Measurements from ENCODE around the gene TMEM17. TPM values are rescaled to one million over a fixed set of nuclear protein-coding genes. Genes with fewer than 3 reads are reported as not detected.
A peak's percentile ranks its signal among the peaks of the same experiment; 100 is the strongest.
"Not testable (repeated sequence)": the region's sequence is repeated elsewhere in the genome, so short reads cannot be mapped to it uniquely, and the experiment has no call there.

The TMEM17 gene
- total RNA-seq, 1 experiment from 2014 or later: 0.40 TPM

GRCh38 chr2:62527478-62528210, 21.6 kb upstream of the TMEM17 start:
- Histone ChIP-seq H3K4me3 (no peak overlapping the region), H3K27me3 (no peaks in the 10 kb centered on the region), H3K27ac (no peak overlapping the region), H3K36me3 (no peaks in the 10 kb centered on the region), H3K4me1 (0 out of 2 replicates have a peak, but pooled peaks cover 2% of the 10 kb centered on the region), H3K9me3 (replicated peaks) (no peaks in the 10 kb centered on the region)
- DNase-seq: no peak

- H3K27ac ChIP-seq: no peak overlapping the region
- no peaks in the 10 kb centered on the region for H3K9me3 ChIP-seq (replicated peaks)
- DNase-seq: peak in 1 of 2 experiments; percentile 33
- H3K36me3 ChIP-seq: no peaks in the 10 kb centered on the region
- H3K4me1 ChIP-seq: 0 out of 2 replicates have a peak, but pooled peaks cover 2% of the 10 kb centered on the region
- H3K27me3 ChIP-seq: no peaks in the 10 kb centered on the region
- H3K4me3 ChIP-seq: no peak overlapping the region
Measured at GRCh38 chr2:62526531-62527381, 20.8 kb upstream of the TMEM17 start.

- no peaks in the 10 kb centered on the region for H3K27me3 ChIP-seq
- no peaks in the 10 kb centered on the region for H3K9me3 ChIP-seq (replicated peaks)
- DNase-seq: no peak
- H3K4me3 ChIP-seq: no peak overlapping the region
- H3K27ac ChIP-seq: no peak overlapping the region
- 0 out of 2 replicates have a peak, but pooled peaks cover 2% of the 10 kb centered on the region for H3K4me1 ChIP-seq
- H3K36me3 ChIP-seq: no peaks in the 10 kb centered on the region
Measured at GRCh38 chr2:62525549-62526269, 19.7 kb upstream of the TMEM17 start.

- 0 out of 2 replicates have a peak, but pooled peaks cover 2% of the 10 kb centered on the region for H3K4me1 ChIP-seq
- H3K27ac ChIP-seq: no peak overlapping the region
- no peak overlapping the region for H3K4me3 ChIP-seq
- no peaks in the 10 kb centered on the region for H3K36me3 ChIP-seq
- H3K9me3 ChIP-seq (replicated peaks): no peaks in the 10 kb centered on the region
- no peaks in the 10 kb centered on the region for H3K27me3 ChIP-seq
- DNase-seq: no peak
Measured at GRCh38 chr2:62524293-62524941, 18.4 kb upstream of the TMEM17 start.

GRCh38 chr2:62521061-62521460, 15.1 kb upstream of the TMEM17 start:
- H3K36me3 ChIP-seq; H3K4me1 ChIP-seq; DNase-seq; H3K27me3 ChIP-seq; H3K4me3 ChIP-seq; H3K9me3 ChIP-seq (replicated peaks); H3K27ac ChIP-seq: not testable (repeated sequence)

GRCh38 chr2:62512384-62512783, 6.4 kb upstream of the TMEM17 start:
- H3K36me3 ChIP-seq: no peaks in the 10 kb centered on the region
- H3K4me1 ChIP-seq: peaks cover 3% of the 10 kb centered on the region; the same call in 1 of the 2 replicates
- peaks cover 6% of the 10 kb centered on the region for H3K9me3 ChIP-seq (replicated peaks)
- no peak overlapping the region for H3K4me3 ChIP-seq
- no peak overlapping the region for H3K27ac ChIP-seq
- DNase-seq: no peak
- H3K27me3 ChIP-seq: no peaks in the 10 kb centered on the region

GRCh38 chr2:62511636-62512035, 5.6 kb upstream of the TMEM17 start:
- Histone ChIP-seq H3K27ac (no peak overlapping the region), H3K9me3 (replicated peaks) (peaks cover 6% of the 10 kb centered on the region; the same call in 1 of the 2 replicates), H3K4me3 (no peak overlapping the region), H3K27me3 (no peaks in the 10 kb centered on the region), H3K4me1 (peaks cover 3% of the 10 kb centered on the region; the same call in 1 of the 2 replicates), H3K36me3 (no peaks in the 10 kb centered on the region)
- peak; percentile 31 to 53 for DNase-seq

GRCh38 chr2:62506421-62506750, 391 bp upstream of the TMEM17 start:
- H3K27ac ChIP-seq: no peak overlapping the region; the same call in 1 of the 2 replicates

GRCh38 chr2:62505109-62505749, 766 bp downstream of the TMEM17 start:
- Histone ChIP-seq H3K4me3 (peak overlapping the region; percentile 61), H3K36me3 (no peaks in the 10 kb centered on the region), H3K27me3 (no peaks in the 10 kb centered on the region), H3K4me1 (peaks cover 16% of the 10 kb centered on the region), H3K9me3 (replicated peaks) (no peaks in the 10 kb centered on the region), H3K27ac (peak overlapping the region; percentile 5; the same call in 1 of the 2 replicates)
- no peak for DNase-seq

More at GRCh38 chr2:62506421-62506750, 391 bp upstream of the TMEM17 start:
- H3K4me1 ChIP-seq: peaks cover 15% of the 10 kb centered on the region
- H3K4me3 ChIP-seq: peak overlapping the region; percentile 61
- no peaks in the 10 kb centered on the region for H3K27me3 ChIP-seq
- DNase-seq: no peak
- H3K9me3 ChIP-seq (replicated peaks): no peaks in the 10 kb centered on the region
- no peaks in the 10 kb centered on the region for H3K36me3 ChIP-seq

- Histone ChIP-seq H3K27ac (no peak overlapping the region), H3K4me3 (no peak overlapping the region), H3K36me3 (no peaks in the 10 kb centered on the region), H3K9me3 (replicated peaks) (no peaks in the 10 kb centered on the region), H3K27me3 (no peaks in the 10 kb centered on the region), H3K4me1 (peaks cover 16% of the 10 kb centered on the region)
- DNase-seq: no peak
Measured at GRCh38 chr2:62504657-62505056, 1.3 kb downstream of the TMEM17 start.

- peaks cover 16% of the 10 kb centered on the region for H3K4me1 ChIP-seq
- no peaks in the 10 kb centered on the region for H3K36me3 ChIP-seq
- H3K4me3 ChIP-seq: no peak overlapping the region
- H3K27ac ChIP-seq: peak overlapping the region; percentile 34
- DNase-seq: peak; percentile 43 to 71
- no peaks in the 10 kb centered on the region for H3K27me3 ChIP-seq
- no peaks in the 10 kb centered on the region for H3K9me3 ChIP-seq (replicated peaks)
Measured at GRCh38 chr2:62501794-62502500, 4.0 kb downstream of the TMEM17 start.

- no peaks in the 10 kb centered on the region for H3K36me3 ChIP-seq
- H3K4me3 ChIP-seq: no peak overlapping the region
- H3K27ac ChIP-seq: no peak overlapping the region
- no peaks in the 10 kb centered on the region for H3K9me3 ChIP-seq (replicated peaks)
- no peaks in the 10 kb centered on the region for H3K27me3 ChIP-seq
- no peak for DNase-seq
- H3K4me1 ChIP-seq: peaks cover 16% of the 10 kb centered on the region
Measured at GRCh38 chr2:62501069-62501468, 4.9 kb downstream of the TMEM17 start.

GRCh38 chr2:62499430-62500060, 6.5 kb downstream of the TMEM17 start:
- Histone ChIP-seq H3K36me3 (no peaks in the 10 kb centered on the region), H3K27ac (no peak overlapping the region), H3K9me3 (replicated peaks) (no peaks in the 10 kb centered on the region), H3K27me3 (no peaks in the 10 kb centered on the region), H3K4me3 (no peak overlapping the region), H3K4me1 (peaks cover 16% of the 10 kb centered on the region)
- DNase-seq: no peak

Data from SJCRH30 (cell line).